ENCODE results near the gene TNIK. TPM values are rescaled to one million over a fixed set of nuclear protein-coding genes. Genes with fewer than 3 reads are reported as not detected.

The TNIK gene
- total and polyA plus RNA-seq, 2 of the 4 experiments (the other 2 are of a cell fraction) = 3.4 to 6.3 TPM

GRCh38 chr3:171339598-171339997, 120.6 kb downstream of the TNIK start:
- Histone ChIP-seq H4K91ac (ENCODE audit: insufficient read depth, low read depth, low read length) (no peak overlapping the region), H3K9me1 (ENCODE audit: insufficient read depth, low read length) (no peaks in the 10 kb centered on the region), H3K9me3 (ENCODE audit: control insufficient read depth, insufficient read depth, low read length) (no peaks in the 10 kb centered on the region), H2BK5ac (ENCODE audit: low read depth, low read length, poor library complexity, severe bottlenecking) (no peak overlapping the region), H3K27ac (ENCODE audit: insufficient read depth, low read length) (no peak overlapping the region), H2BK15ac (ENCODE audit: low read depth, low read length) (no peak overlapping the region), H4K20me1 (ENCODE audit: insufficient read depth, low read length) (no peaks in the 10 kb centered on the region), H3K4me3 (ENCODE audit: insufficient read depth, low read depth, low read length) (no peak overlapping the region), H3K56ac (ENCODE audit: extremely low read depth, insufficient read depth, low read length) (no peak overlapping the region), H3K14ac (replicated peaks; ENCODE audit: low read depth, low read length) (no peak overlapping the region), H3K27me3 (ENCODE audit: control insufficient read depth, insufficient read depth, low read length) (no peaks in the 10 kb centered on the region), H3K18ac (ENCODE audit: low read depth, low read length) (no peak overlapping the region), H3K4ac (ENCODE audit: low read depth, low read length) (no peak overlapping the region), H2BK20ac (ENCODE audit: low read depth, low read length) (no peak overlapping the region), H4K5ac (ENCODE audit: low read depth, low read length) (no peak overlapping the region), H2AK5ac (ENCODE audit: low read depth, low read length) (no peak overlapping the region), H4K8ac (ENCODE audit: low read depth in 2 of 2, low read length in 2 of 2) (no peak overlapping the region), H2AK9ac (replicated peaks; ENCODE audit: low read depth, low read length, poor library complexity) (no peak overlapping the region), H2BK120ac (ENCODE audit: low read depth, low read length) (no peak overlapping the region), H3K36me3 (ENCODE audit: control insufficient read depth, insufficient read depth, low read length) (no peaks in the 10 kb centered on the region), H3K79me1 (ENCODE audit: low read depth in 1 of 2, low read length in 2 of 2) (no peaks in the 10 kb centered on the region), H2AFZ (replicated peaks; ENCODE audit: low read length, poor library complexity) (no peak overlapping the region), H3K4me2 (ENCODE audit: low read depth, low read length) (no peak overlapping the region), H3K4me1 (ENCODE audit: control insufficient read depth, insufficient read depth, low read length) (no peaks in the 10 kb centered on the region), H3K9ac (ENCODE audit: low read depth, low read length) (no peak overlapping the region), H3K23ac (ENCODE audit: low read depth, low read length) (no peak overlapping the region)
- DNase-seq = no peak
- TF ChIP-seq CEBPB (IDR thresholded peaks at IDR 0.05; ENCODE audit: low read depth, low read length) (no peak), RCOR1 (IDR thresholded peaks at IDR 0.05; ENCODE audit: insufficient replicate concordance, low read length) (no peak), MXI1 (IDR thresholded peaks at IDR 0.05; ENCODE audit: borderline replicate concordance, low read depth, low read length) (no peak), CHD1 (IDR thresholded peaks at IDR 0.05; ENCODE audit: low read depth, low read length) (no peak), BHLHE40 (IDR thresholded peaks at IDR 0.05; ENCODE audit: low read depth, low read length) (no peak), FOS (IDR thresholded peaks at IDR 0.05; ENCODE audit: low read depth, low read length) (no peak), NFE2L2 (IDR thresholded peaks at IDR 0.05; ENCODE audit: low read depth, low read length) (no peak), POLR2A (IDR thresholded peaks at IDR 0.05; ENCODE audit: low read depth, low read length) (no peak), MAFK (IDR thresholded peaks at IDR 0.05; ENCODE audit: low read depth, low read length) (no peak), RFX5 (IDR thresholded peaks at IDR 0.05; ENCODE audit: low read depth, low read length) (no peak), MAZ (IDR thresholded peaks at IDR 0.05; ENCODE audit: borderline replicate concordance, low read depth, low read length) (no peak), SMC3 (IDR thresholded peaks at IDR 0.05; ENCODE audit: low read depth, low read length) (no peak), RAD21 (IDR thresholded peaks at IDR 0.05; ENCODE audit: low read length) (no peak)
- TF ChIP-seq, protein P1, sequence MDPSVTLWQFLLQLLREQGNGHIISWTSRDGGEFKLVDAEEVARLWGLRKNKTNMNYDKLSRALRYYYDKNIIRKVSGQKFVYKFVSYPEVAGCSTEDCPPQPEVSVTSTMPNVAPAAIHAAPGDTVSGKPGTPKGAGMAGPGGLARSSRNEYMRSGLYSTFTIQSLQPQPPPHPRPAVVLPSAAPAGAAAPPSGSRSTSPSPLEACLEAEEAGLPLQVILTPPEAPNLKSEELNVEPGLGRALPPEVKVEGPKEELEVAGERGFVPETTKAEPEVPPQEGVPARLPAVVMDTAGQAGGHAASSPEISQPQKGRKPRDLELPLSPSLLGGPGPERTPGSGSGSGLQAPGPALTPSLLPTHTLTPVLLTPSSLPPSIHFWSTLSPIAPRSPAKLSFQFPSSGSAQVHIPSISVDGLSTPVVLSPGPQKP (IDR thresholded peaks at IDR 0.05; ENCODE audit: borderline replicate concordance, low read depth, low read length) = no peak
- TF ChIP-seq, protein P2, sequence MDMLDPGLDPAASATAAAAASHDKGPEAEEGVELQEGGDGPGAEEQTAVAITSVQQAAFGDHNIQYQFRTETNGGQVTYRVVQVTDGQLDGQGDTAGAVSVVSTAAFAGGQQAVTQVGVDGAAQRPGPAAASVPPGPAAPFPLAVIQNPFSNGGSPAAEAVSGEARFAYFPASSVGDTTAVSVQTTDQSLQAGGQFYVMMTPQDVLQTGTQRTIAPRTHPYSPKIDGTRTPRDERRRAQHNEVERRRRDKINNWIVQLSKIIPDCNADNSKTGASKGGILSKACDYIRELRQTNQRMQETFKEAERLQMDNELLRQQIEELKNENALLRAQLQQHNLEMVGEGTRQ (IDR thresholded peaks at IDR 0.05; ENCODE audit: low read depth, low read length) = no peak
- TF ChIP-seq, protein P3, sequence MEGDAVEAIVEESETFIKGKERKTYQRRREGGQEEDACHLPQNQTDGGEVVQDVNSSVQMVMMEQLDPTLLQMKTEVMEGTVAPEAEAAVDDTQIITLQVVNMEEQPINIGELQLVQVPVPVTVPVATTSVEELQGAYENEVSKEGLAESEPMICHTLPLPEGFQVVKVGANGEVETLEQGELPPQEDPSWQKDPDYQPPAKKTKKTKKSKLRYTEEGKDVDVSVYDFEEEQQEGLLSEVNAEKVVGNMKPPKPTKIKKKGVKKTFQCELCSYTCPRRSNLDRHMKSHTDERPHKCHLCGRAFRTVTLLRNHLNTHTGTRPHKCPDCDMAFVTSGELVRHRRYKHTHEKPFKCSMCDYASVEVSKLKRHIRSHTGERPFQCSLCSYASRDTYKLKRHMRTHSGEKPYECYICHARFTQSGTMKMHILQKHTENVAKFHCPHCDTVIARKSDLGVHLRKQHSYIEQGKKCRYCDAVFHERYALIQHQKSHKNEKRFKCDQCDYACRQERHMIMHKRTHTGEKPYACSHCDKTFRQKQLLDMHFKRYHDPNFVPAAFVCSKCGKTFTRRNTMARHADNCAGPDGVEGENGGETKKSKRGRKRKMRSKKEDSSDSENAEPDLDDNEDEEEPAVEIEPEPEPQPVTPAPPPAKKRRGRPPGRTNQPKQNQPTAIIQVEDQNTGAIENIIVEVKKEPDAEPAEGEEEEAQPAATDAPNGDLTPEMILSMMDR (conservative IDR thresholded peaks at IDR 0.05; ENCODE audit: low read depth, low read length) = no peak
- no TSS peak for BruUV-seq (replicated peaks)
- intact Hi-C loops (cut with micrococcal nuclease) (no loop called here), dilution Hi-C loops (cut with HindIII; ENCODE audit: low sequenced_read_pairs, unreplicated experiment) (no loop called here), in situ Hi-C loops (cut with MboI; ENCODE audit: low sequenced_read_pairs) (no loop called here)
- no peak for ATAC-seq (ENCODE audit: low read depth)
- POLR2A ChIA-PET (ENCODE audit: unreplicated experiment) = no interaction called here
- CTCF ChIA-PET = no interaction called here
- 100% methylated on average over 1 of the region's 4 CpGs; no CpG with 5 or more reads in 1 of the 2 experiments for WGBS, 2 experiments (ENCODE audit: extremely low coverage in 2 of 2, insufficient read length in 1 of 2)

Measured in IMR-90 (cell line).